ENCODE data around the gene WWC2. TPM values are rescaled to one million over a fixed set of nuclear protein-coding genes. Genes with fewer than 3 reads are reported as not detected.

WWC2 gene
- total RNA-seq, 4 donors from 2014 or later = 28.2 to 38.5 (median 37.0) TPM

GRCh38 chr4:183240581-183241321 is 141.7 kb downstream of the WWC2 start:
- Histone ChIP-seq H3K27ac (replicated peaks in 1 of 4) (no peak overlapping the region), H3K36me3 (peaks cover 5 to 41% (median 17%) of the 10 kb centered on the region in 4 donors), H3K4me1 (peaks cover 0 to 6% (median 1%) of the 10 kb centered on the region in 4 donors), H3K9me3 (peaks cover 0 to 4% (median 0%) of the 10 kb centered on the region in 4 donors), H3K4me3 (no peak overlapping the region), H3K27me3 (no peaks in the 10 kb centered on the region)
- intact Hi-C loops (cut with DNase I) = no loop called here
- DNase-seq (ENCODE audit: extremely low spot score) = no peak
- 84% methylated on average over 15 of the region's 15 CpGs for WGBS
- no peak for TF ChIP-seq EP300 (IDR thresholded peaks at IDR 0.05)
- TF ChIP-seq POLR2AphosphoS5 (IDR thresholded peaks at IDR 0.05) = no peak
- TF ChIP-seq POLR2A (IDR thresholded peaks at IDR 0.05; ENCODE audit: low read depth) = no peak

GRCh38 chr4:183241322-183241640 is 142.2 kb downstream of the WWC2 start:
- WGBS = 72% methylated on average over 4 of the region's 4 CpGs
- H3K36me3 ChIP-seq = peaks cover 6 to 45% (median 22%) of the 10 kb centered on the region in 4 donors

GRCh38 chr4:183241721-183242151 is 142.7 kb downstream of the WWC2 start:
- 84% methylated on average over 6 of the region's 6 CpGs for WGBS
- no peak for TF ChIP-seq POLR2AphosphoS5 (IDR thresholded peaks at IDR 0.05)
- TF ChIP-seq CTCF (IDR thresholded peaks at IDR 0.05) = no peak
- no peak for TF ChIP-seq POLR2A (IDR thresholded peaks at IDR 0.05; ENCODE audit: low read depth)
- TF ChIP-seq EP300 (IDR thresholded peaks at IDR 0.05) = no peak
- intact Hi-C loops (cut with DNase I) = no loop called here
- DNase-seq (ENCODE audit: extremely low spot score) = no peak
- peaks cover 6 to 45% (median 26%) of the 10 kb centered on the region in 4 donors for H3K36me3 ChIP-seq
- no peaks in the 10 kb centered on the region for H3K9me3 ChIP-seq
- H3K4me1 ChIP-seq = peaks cover 0 to 6% (median 1%) of the 10 kb centered on the region in 4 donors
- no peaks in the 10 kb centered on the region for H3K27me3 ChIP-seq
- no peak overlapping the region for H3K27ac ChIP-seq (replicated peaks in 1 of 4)
- no peak overlapping the region for H3K4me3 ChIP-seq

More at GRCh38 chr4:183241322-183241640, 142.2 kb downstream of the WWC2 start:
- H3K27me3 ChIP-seq = no peaks in the 10 kb centered on the region
- peaks cover 0 to 6% (median 1%) of the 10 kb centered on the region in 4 donors for H3K4me1 ChIP-seq
- peaks cover 0 to 4% (median 0%) of the 10 kb centered on the region in 4 donors for H3K9me3 ChIP-seq
- TF ChIP-seq POLR2AphosphoS5 (IDR thresholded peaks at IDR 0.05) (no peak), EP300 (IDR thresholded peaks at IDR 0.05) (no peak), CTCF (IDR thresholded peaks at IDR 0.05) (no peak)
- H3K27ac ChIP-seq (replicated peaks in 1 of 4) = no peak overlapping the region
- intact Hi-C loops (cut with DNase I) = no loop called here
- DNase-seq (ENCODE audit: extremely low spot score) = no peak
- H3K4me3 ChIP-seq = no peak overlapping the region

- Histone ChIP-seq H3K27ac (replicated peaks in 1 of 4) (no peak overlapping the region), H3K4me3 (no peak overlapping the region), H3K27me3 (no peaks in the 10 kb centered on the region), H3K36me3 (peaks cover 6 to 45% (median 28%) of the 10 kb centered on the region in 4 donors), H3K9me3 (no peaks in the 10 kb centered on the region), H3K4me1 (peaks cover 0 to 6% (median 1%) of the 10 kb centered on the region in 4 donors)
- no peak for DNase-seq (ENCODE audit: extremely low spot score)
- WGBS = 78% methylated on average over 2 of the region's 2 CpGs
- no peak for TF ChIP-seq CTCF (IDR thresholded peaks at IDR 0.05)
- TF ChIP-seq EP300 (IDR thresholded peaks at IDR 0.05) = no peak
- TF ChIP-seq POLR2AphosphoS5 (IDR thresholded peaks at IDR 0.05) = no peak
- no peak for TF ChIP-seq POLR2A (IDR thresholded peaks at IDR 0.05; ENCODE audit: low read depth)
- intact Hi-C loops (cut with DNase I) = no loop called here
Measured at GRCh38 chr4:183242291-183242690, 143.2 kb downstream of the WWC2 start.

- no peaks in the 10 kb centered on the region for H3K9me3 ChIP-seq
- H3K27me3 ChIP-seq = no peaks in the 10 kb centered on the region
- H3K4me1 ChIP-seq = peaks cover 0 to 6% (median 1%) of the 10 kb centered on the region in 4 donors
- no peak for TF ChIP-seq EP300 (IDR thresholded peaks at IDR 0.05)
- no peak for TF ChIP-seq POLR2AphosphoS5 (IDR thresholded peaks at IDR 0.05)
- TF ChIP-seq POLR2A (IDR thresholded peaks at IDR 0.05; ENCODE audit: low read depth) = no peak
- no peak for TF ChIP-seq CTCF (IDR thresholded peaks at IDR 0.05)
- H3K27ac ChIP-seq (replicated peaks in 1 of 4) = no peak overlapping the region
- intact Hi-C loops (cut with DNase I) = no loop called here
- H3K36me3 ChIP-seq = peaks cover 9 to 45% (median 33%) of the 10 kb centered on the region in 4 donors
- no peak for DNase-seq (ENCODE audit: extremely low spot score)
- WGBS = 89% methylated on average over 8 of the region's 8 CpGs
- H3K4me3 ChIP-seq = no peak overlapping the region
Measured at GRCh38 chr4:183244019-183244418, 145.0 kb downstream of the WWC2 start.

Data from esophagus muscularis mucosa (tissue), 4 donors.